Activated T-helper 17 cell treated with anti-CD3 and anti-CD28 coated beads, Interleukin-2, amount 50 U/mL, for 72 hours (primary cell): ENCODE results near the gene NDUFV2. TPM values are rescaled to one million over a fixed set of nuclear protein-coding genes. Genes with fewer than 3 reads are reported as not detected.

Experiments used
- ATAC-seq: fragments of 150-1000 bp; cut with Tn5 transposase; replicated peaks from 2 replicates; pipeline ENCODE4 v1.10.0; 2021; ENCODE audit warnings: mild to moderate bottlenecking, moderate library complexity
- H3K27ac Mint-ChIP-seq: one replicate; pipeline ENCODE4 v1.8.0; 2022; ENCODE audit warnings: mixed read lengths
- H3K27me3 Mint-ChIP-seq: one replicate; pipeline ENCODE4 v1.8.0; 2022; ENCODE audit warnings: mixed read lengths
- H3K36me3 Mint-ChIP-seq: one replicate; pipeline ENCODE4 v1.8.0; 2022; ENCODE audit warnings: low read depth, mild to moderate bottlenecking, mixed read lengths
- H3K4me1 Mint-ChIP-seq: one replicate; pipeline ENCODE4 v1.8.0; 2022; ENCODE audit warnings: mixed read lengths
- H3K4me3 Mint-ChIP-seq: one replicate; pipeline ENCODE4 v1.8.0; 2022; ENCODE audit warnings: mild to moderate bottlenecking, mixed read lengths
- H3K9me3 Mint-ChIP-seq: one replicate; pipeline ENCODE4 v1.8.0; 2022; ENCODE audit warnings: mixed read lengths
- total RNA-seq, 2 donors: library from RNA; stranded (reverse); gene quantifications; one replicate each; pipeline ENCODE4 v1.2.3, GENCODE V29; 2022

The NDUFV2 gene
- total RNA-seq, 2 donors from 2014 or later, result 406 to 520 TPM

- no peaks in the 10 kb centered on the region for H3K27me3 Mint-ChIP-seq
- H3K27ac Mint-ChIP-seq, result peak overlapping the region; percentile 91
- peak overlapping the region; percentile 100 for H3K4me3 Mint-ChIP-seq
- ATAC-seq, result peak; percentile 37
- no peaks in the 10 kb centered on the region for H3K9me3 Mint-ChIP-seq
- H3K4me1 Mint-ChIP-seq, result peaks cover 45% of the 10 kb centered on the region
- peaks cover 100% of the 10 kb centered on the region for H3K36me3 Mint-ChIP-seq
These were observed 15.7 kb downstream of the NDUFV2 start for GRCh38 chr18:9117980-9118841.

- Mint-ChIP-seq H3K36me3 (peaks cover 100% of the 10 kb centered on the region), H3K27ac (peak overlapping the region; percentile 21), H3K27me3 (no peaks in the 10 kb centered on the region), H3K4me3 (peak overlapping the region; percentile 100), H3K4me1 (peaks cover 40% of the 10 kb centered on the region), H3K9me3 (no peaks in the 10 kb centered on the region)
- no peak for ATAC-seq
These were observed 18.3 kb downstream of the NDUFV2 start for GRCh38 chr18:9120796-9121195.

GRCh38 chr18:9123520-9123919 is 21.0 kb downstream of the NDUFV2 start:
- Mint-ChIP-seq H3K4me3 (peak overlapping the region; percentile 19), H3K27ac (no peak overlapping the region), H3K9me3 (no peaks in the 10 kb centered on the region), H3K36me3 (peaks cover 100% of the 10 kb centered on the region), H3K4me1 (peaks cover 26% of the 10 kb centered on the region), H3K27me3 (no peaks in the 10 kb centered on the region)
- no peak for ATAC-seq

- no peak overlapping the region for H3K27ac Mint-ChIP-seq
- peaks cover 23% of the 10 kb centered on the region for H3K4me1 Mint-ChIP-seq
- H3K27me3 Mint-ChIP-seq, result no peaks in the 10 kb centered on the region
- no peak for ATAC-seq
- no peak overlapping the region for H3K4me3 Mint-ChIP-seq
- H3K9me3 Mint-ChIP-seq, result no peaks in the 10 kb centered on the region
- peaks cover 100% of the 10 kb centered on the region for H3K36me3 Mint-ChIP-seq
These were observed 22.3 kb downstream of the NDUFV2 start for GRCh38 chr18:9124824-9125223.

GRCh38 chr18:9126337-9126736 is 23.8 kb downstream of the NDUFV2 start:
- Mint-ChIP-seq H3K36me3 (peaks cover 100% of the 10 kb centered on the region), H3K9me3 (no peaks in the 10 kb centered on the region), H3K27me3 (no peaks in the 10 kb centered on the region), H3K27ac (peak overlapping the region; percentile 43), H3K4me3 (no peak overlapping the region), H3K4me1 (peaks cover 26% of the 10 kb centered on the region)
- no peak for ATAC-seq

GRCh38 chr18:9130195-9130594 is 27.7 kb downstream of the NDUFV2 start:
- peaks cover 41% of the 10 kb centered on the region for H3K4me1 Mint-ChIP-seq
- H3K4me3 Mint-ChIP-seq, result peak overlapping the region; percentile 4
- no peaks in the 10 kb centered on the region for H3K27me3 Mint-ChIP-seq
- ATAC-seq, result no peak
- H3K27ac Mint-ChIP-seq, result peak overlapping the region; percentile 73
- no peaks in the 10 kb centered on the region for H3K9me3 Mint-ChIP-seq
- peaks cover 100% of the 10 kb centered on the region for H3K36me3 Mint-ChIP-seq

GRCh38 chr18:9130806-9131205 is 28.3 kb downstream of the NDUFV2 start:
- Mint-ChIP-seq H3K4me3 (no peak overlapping the region), H3K9me3 (no peaks in the 10 kb centered on the region), H3K27me3 (no peaks in the 10 kb centered on the region), H3K27ac (no peak overlapping the region), H3K4me1 (peaks cover 39% of the 10 kb centered on the region), H3K36me3 (peaks cover 100% of the 10 kb centered on the region)
- ATAC-seq, result peak; percentile 58

GRCh38 chr18:9132628-9133027 is 30.1 kb downstream of the NDUFV2 start:
- Mint-ChIP-seq H3K4me1 (peaks cover 38% of the 10 kb centered on the region), H3K36me3 (peaks cover 96% of the 10 kb centered on the region), H3K27ac (peak overlapping the region; percentile 40), H3K4me3 (peak overlapping the region; percentile 94), H3K9me3 (no peaks in the 10 kb centered on the region), H3K27me3 (no peaks in the 10 kb centered on the region)
- no peak for ATAC-seq

GRCh38 chr18:9133225-9133624 is 30.7 kb downstream of the NDUFV2 start:
- Mint-ChIP-seq H3K9me3 (no peaks in the 10 kb centered on the region), H3K36me3 (peaks cover 96% of the 10 kb centered on the region), H3K4me3 (peak overlapping the region; percentile 94), H3K27me3 (no peaks in the 10 kb centered on the region), H3K4me1 (peaks cover 34% of the 10 kb centered on the region), H3K27ac (peak overlapping the region; percentile 40)
- no peak for ATAC-seq

- Mint-ChIP-seq H3K4me3 (peak overlapping the region; percentile 94), H3K27ac (peak overlapping the region; percentile 97), H3K4me1 (peaks cover 31% of the 10 kb centered on the region), H3K9me3 (no peaks in the 10 kb centered on the region), H3K27me3 (no peaks in the 10 kb centered on the region), H3K36me3 (peaks cover 96% of the 10 kb centered on the region)
- ATAC-seq, result no peak
These were observed 32.8 kb downstream of the NDUFV2 start for GRCh38 chr18:9135081-9135911.

- Mint-ChIP-seq H3K27me3 (no peaks in the 10 kb centered on the region), H3K9me3 (no peaks in the 10 kb centered on the region), H3K4me1 (peaks cover 35% of the 10 kb centered on the region), H3K36me3 (peaks cover 96% of the 10 kb centered on the region), H3K4me3 (peak overlapping the region; percentile 94), H3K27ac (peak overlapping the region; percentile 97)
- ATAC-seq, result peak; percentile 8
These were observed 33.4 kb downstream of the NDUFV2 start for GRCh38 chr18:9135912-9136314.

GRCh38 chr18:9136315-9137155 is 34.0 kb downstream of the NDUFV2 start, which contains the start of gene ANKRD12:
ANKRD12 (plus strand) TSS chr18:9136781; CDS start chr18:9182433, 45,652 bp downstream.
- no peaks in the 10 kb centered on the region for H3K27me3 Mint-ChIP-seq
- peak; percentile 76 for ATAC-seq
- peaks cover 96% of the 10 kb centered on the region for H3K36me3 Mint-ChIP-seq
- H3K4me1 Mint-ChIP-seq, result peaks cover 40% of the 10 kb centered on the region
- peak within 1 kb of the TSS; percentile 95 for H3K4me3 Mint-ChIP-seq
- peak within 1 kb of the TSS; percentile 98 for H3K27ac Mint-ChIP-seq
- H3K9me3 Mint-ChIP-seq, result no peaks in the 10 kb centered on the region

GRCh38 chr18:9137168-9138066 is 34.9 kb downstream of the NDUFV2 start:
- H3K4me3 Mint-ChIP-seq, result peak overlapping the region; percentile 95
- H3K4me1 Mint-ChIP-seq, result peaks cover 41% of the 10 kb centered on the region
- no peaks in the 10 kb centered on the region for H3K9me3 Mint-ChIP-seq
- peak; percentile 46 for ATAC-seq
- peaks cover 96% of the 10 kb centered on the region for H3K36me3 Mint-ChIP-seq
- H3K27me3 Mint-ChIP-seq, result no peaks in the 10 kb centered on the region
- peak overlapping the region; percentile 98 for H3K27ac Mint-ChIP-seq
